Ascending aorta (tissue), 2 donors: ENCODE results near the gene LYRM4. TPM values are rescaled to one million over a fixed set of nuclear protein-coding genes. Genes with fewer than 3 reads are reported as not detected.

Source experiments
- DNase-seq, 2 donors: peaks; one replicate each; pipeline ENCODE4 v3.0.0-alpha.2; 2019; ENCODE audit warnings: low spot score in 2 of 2
- H3K27ac ChIP-seq, 2 donors: fragments of 200-600 bp; sonication (generic); one replicate each; pipeline ENCODE4 v1.5.1; 2016 to 2017; ENCODE audit warnings: mild to moderate bottlenecking in 1 of 2
- H3K27me3 ChIP-seq: fragments of 200-600 bp; sonication (generic); one replicate; pipeline ENCODE4 v1.5.1; 2017
- H3K36me3 ChIP-seq, 2 donors: fragments of 200-600 bp; sonication (generic); one replicate each; pipeline ENCODE4 v1.5.1; 2016
- H3K4me1 ChIP-seq, 2 donors: fragments of 200-600 bp; sonication (generic); one replicate each; pipeline ENCODE4 v1.5.1; 2016 to 2017; ENCODE audit warnings: mild to moderate bottlenecking in 1 of 2
- H3K4me3 ChIP-seq, 2 donors: fragments of 200-600 bp; sonication (generic); one replicate each; pipeline ENCODE4 v1.5.1; 2016 to 2017; ENCODE audit warnings: mild to moderate bottlenecking in 1 of 2
- H3K9me3 ChIP-seq, 2 donors: fragments of 200-600 bp; sonication (generic); one replicate each; pipeline ENCODE4 v1.5.1; 2016
- intact Hi-C: fragments of 100-400 bp; cut with DNase I; formaldehyde crosslinking; loops from one replicate; pipeline ENCODE4 v1.15.1; 2023
- total RNA-seq: library from RNA; depleted of rRNA; stranded (reverse); fragments of >200 nt; gene quantifications from one replicate; pipeline ENCODE4 v1.1.0, GENCODE V29; 2016
- TF ChIP-seq, protein P1 (sequence below), 3 experiments: fragments of 200-600 bp in 2 of 3; fragments of 450-650 bp in 1 of 3; sonication (generic) in 2 of 3; IDR thresholded peaks; one replicate each; pipeline ENCODE4 v1.5.1; 2016 to 2019; ENCODE audit warnings: antibody characterized with exemption in 3 of 3, mild to moderate bottlenecking in 1 of 3, moderate library complexity in 1 of 3

The LYRM4 gene
- total RNA-seq, 1 donor from 2014 or later: 10.5 TPM

DNA sequence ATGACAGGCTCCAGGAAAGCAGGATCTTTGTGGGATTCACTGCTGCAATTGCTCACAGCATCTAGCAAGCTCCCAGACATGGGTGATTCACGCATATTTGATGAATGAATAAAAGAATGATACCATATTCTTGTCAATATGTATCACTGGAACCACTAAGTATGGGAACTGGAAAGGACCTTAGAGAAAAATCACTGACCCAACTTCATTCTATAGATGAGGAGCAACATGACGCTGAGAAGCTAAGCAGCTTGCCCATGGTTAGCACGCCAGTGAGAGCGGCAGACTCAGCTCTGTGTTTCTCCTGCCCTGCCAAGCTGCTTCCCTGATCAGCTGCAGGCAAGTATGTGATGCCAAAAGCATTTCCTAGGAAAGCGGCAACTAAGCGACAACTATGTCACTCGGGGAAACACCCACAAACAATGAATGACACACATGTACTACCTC lies 108.8 kb downstream of the LYRM4 start:
- DNase-seq: no peak
- Histone ChIP-seq H3K4me1 (no peaks in the 10 kb centered on the region), H3K4me3 (no peak overlapping the region), H3K27me3 (no peaks in the 10 kb centered on the region), H3K36me3 (no peaks in the 10 kb centered on the region), H3K9me3 (no peaks in the 10 kb centered on the region), H3K27ac (no peak overlapping the region)
- TF ChIP-seq, protein P1, sequence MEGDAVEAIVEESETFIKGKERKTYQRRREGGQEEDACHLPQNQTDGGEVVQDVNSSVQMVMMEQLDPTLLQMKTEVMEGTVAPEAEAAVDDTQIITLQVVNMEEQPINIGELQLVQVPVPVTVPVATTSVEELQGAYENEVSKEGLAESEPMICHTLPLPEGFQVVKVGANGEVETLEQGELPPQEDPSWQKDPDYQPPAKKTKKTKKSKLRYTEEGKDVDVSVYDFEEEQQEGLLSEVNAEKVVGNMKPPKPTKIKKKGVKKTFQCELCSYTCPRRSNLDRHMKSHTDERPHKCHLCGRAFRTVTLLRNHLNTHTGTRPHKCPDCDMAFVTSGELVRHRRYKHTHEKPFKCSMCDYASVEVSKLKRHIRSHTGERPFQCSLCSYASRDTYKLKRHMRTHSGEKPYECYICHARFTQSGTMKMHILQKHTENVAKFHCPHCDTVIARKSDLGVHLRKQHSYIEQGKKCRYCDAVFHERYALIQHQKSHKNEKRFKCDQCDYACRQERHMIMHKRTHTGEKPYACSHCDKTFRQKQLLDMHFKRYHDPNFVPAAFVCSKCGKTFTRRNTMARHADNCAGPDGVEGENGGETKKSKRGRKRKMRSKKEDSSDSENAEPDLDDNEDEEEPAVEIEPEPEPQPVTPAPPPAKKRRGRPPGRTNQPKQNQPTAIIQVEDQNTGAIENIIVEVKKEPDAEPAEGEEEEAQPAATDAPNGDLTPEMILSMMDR (IDR thresholded peaks at IDR 0.05): no peak
- intact Hi-C loops: no loop called here

DNA sequence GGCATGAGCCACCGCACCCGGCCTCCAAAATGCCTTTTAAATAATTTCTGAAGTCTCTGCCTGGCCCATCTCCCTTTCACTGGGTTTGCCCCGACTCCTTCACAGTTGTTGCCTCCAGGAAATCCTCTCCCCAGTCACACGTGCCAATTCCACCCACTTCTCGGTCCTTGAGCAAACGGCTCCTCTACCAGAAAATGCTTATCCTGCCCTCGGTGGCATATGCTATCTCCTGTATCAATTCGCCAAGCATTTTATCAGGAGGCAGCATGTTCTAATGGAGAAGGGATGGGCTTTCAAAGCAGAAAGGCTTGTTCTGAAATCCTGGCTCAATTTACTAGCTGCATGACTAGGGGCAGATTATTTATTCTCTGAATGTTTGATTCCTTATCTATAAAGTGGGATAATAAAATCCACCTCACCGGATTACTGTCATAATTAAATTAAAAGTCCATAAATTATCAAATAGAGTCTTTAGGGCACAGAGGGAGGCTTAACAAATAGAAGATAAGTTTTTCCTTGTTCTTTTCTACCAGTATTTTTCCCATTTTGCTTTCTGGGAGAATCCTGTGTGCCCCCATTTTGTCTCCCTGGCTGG lies 109.3 kb downstream of the LYRM4 start:
- intact Hi-C loops: no loop called here
- no peak for DNase-seq
- no peaks in the 10 kb centered on the region for H3K36me3 ChIP-seq
- no peaks in the 10 kb centered on the region for H3K4me1 ChIP-seq
- H3K4me3 ChIP-seq: no peak overlapping the region
- H3K9me3 ChIP-seq: no peaks in the 10 kb centered on the region
- no peaks in the 10 kb centered on the region for H3K27me3 ChIP-seq
- TF ChIP-seq, protein P1 (IDR thresholded peaks at IDR 0.05): no peak
- no peak overlapping the region for H3K27ac ChIP-seq

DNA sequence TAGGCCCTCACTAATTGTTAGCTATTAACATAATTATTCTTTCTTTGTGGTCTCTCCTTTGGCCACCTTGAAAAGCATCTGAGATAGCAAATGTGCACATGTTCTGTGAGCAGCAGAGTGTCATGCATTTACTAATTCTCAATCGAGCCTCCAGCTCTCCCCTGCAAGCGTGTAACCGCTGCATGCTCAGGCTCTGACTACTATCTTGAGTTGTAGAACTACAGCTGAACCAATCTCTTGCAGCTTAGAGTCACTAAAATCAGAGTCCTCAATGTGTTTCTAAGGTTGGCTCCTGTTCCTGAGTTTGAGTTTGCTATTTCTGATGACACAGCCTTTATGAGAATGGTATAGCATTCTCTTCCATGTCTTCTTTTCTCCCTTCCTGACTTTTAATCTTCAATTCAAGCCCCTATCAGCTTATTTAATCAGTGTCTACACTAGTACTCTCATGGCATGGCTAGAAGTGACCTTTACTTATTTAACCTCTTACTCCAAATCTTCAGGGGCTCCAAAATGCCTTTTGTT lies 110.1 kb downstream of the LYRM4 start:
- DNase-seq: no peak
- Histone ChIP-seq H3K36me3 (no peaks in the 10 kb centered on the region), H3K27me3 (no peaks in the 10 kb centered on the region), H3K4me3 (no peak overlapping the region), H3K4me1 (no peaks in the 10 kb centered on the region), H3K27ac (no peak overlapping the region), H3K9me3 (no peaks in the 10 kb centered on the region)
- intact Hi-C loops: no loop called here
- TF ChIP-seq, protein P1 (IDR thresholded peaks at IDR 0.05): no peak

DNA sequence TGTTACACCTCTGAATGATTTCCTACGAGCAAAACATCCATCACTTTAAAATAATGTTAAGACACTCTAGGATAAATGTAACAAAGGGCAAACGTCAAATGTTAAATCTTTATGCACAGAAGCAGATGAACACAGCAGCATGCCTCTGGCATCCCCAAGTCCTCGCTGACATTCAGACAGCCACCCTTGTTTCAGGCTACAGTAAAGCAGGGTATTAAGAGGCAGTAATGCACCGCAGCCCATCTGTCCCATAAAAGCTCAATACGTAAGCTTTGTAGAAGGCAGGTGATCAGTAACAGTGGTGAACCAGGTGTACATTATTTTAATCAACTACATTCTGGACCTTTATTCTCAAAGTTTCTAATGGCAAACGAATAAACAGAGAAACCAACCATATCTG lies 110.9 kb downstream of the LYRM4 start:
- no peaks in the 10 kb centered on the region for H3K36me3 ChIP-seq
- TF ChIP-seq, protein P1 (IDR thresholded peaks at IDR 0.05): no peak
- no peaks in the 10 kb centered on the region for H3K27me3 ChIP-seq
- intact Hi-C loops: loop anchor here (10.0 kb wide), 3 partner anchors 105 to 1165 kb away; no protein-coding TSS in a partner anchor
- no peaks in the 10 kb centered on the region for H3K4me1 ChIP-seq
- H3K9me3 ChIP-seq: no peaks in the 10 kb centered on the region
- H3K27ac ChIP-seq: no peak overlapping the region
- no peak overlapping the region for H3K4me3 ChIP-seq
- DNase-seq: no peak

DNA sequence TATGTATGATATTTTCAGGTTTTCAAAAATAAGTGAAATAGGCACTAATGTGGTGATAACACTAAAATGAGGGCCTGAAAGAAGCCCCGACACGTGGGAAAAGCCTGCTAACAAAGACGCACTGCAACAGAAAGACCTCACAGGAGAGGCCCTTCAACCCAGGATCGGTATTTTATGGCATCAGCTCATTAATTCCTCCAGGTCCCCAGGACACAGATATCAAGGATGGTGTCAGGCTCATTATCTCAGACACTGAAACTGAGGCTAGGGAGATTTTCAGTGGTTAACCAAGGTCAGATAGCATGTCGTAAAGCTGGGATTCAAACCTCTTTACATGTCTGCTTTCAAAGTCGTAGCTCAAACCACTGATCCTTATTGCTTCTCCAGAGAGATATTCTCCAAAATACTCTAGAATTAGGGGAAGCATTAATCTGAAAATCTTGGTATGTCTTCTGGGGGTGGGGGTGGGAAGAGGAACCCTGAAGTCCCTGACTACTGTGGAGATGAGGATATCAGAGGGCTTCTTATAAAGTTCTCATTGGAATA lies 111.5 kb downstream of the LYRM4 start:
- Histone ChIP-seq H3K27me3 (no peaks in the 10 kb centered on the region), H3K27ac (no peak overlapping the region), H3K4me1 (no peaks in the 10 kb centered on the region), H3K36me3 (no peaks in the 10 kb centered on the region), H3K4me3 (no peak overlapping the region), H3K9me3 (no peaks in the 10 kb centered on the region)
- TF ChIP-seq, protein P1 (IDR thresholded peaks at IDR 0.05): no peak
- DNase-seq: no peak
- intact Hi-C loops: loop anchor here (10.0 kb wide), 3 partner anchors 106 to 1166 kb away; no protein-coding TSS in a partner anchor
